K562 (cell line): ENCODE data around the gene ST7. TPM values are rescaled to one million over a fixed set of nuclear protein-coding genes. Genes with fewer than 3 reads are reported as not detected.

Source experiments
- CBFB ChIP-seq: sonication (generic); formaldehyde crosslinking; IDR thresholded peaks from 2 replicates; pipeline ENCODE4 v1.4.0; 2020; ENCODE audit warnings: mild to moderate bottlenecking, missing genetic modification reagents
- CBX1 ChIP-seq: sonication (generic); IDR thresholded peaks from 2 replicates; pipeline ENCODE4 v1.6.1; 2016; ENCODE audit warnings: antibody characterized with exemption, low read depth, mild to moderate bottlenecking
- FOXP1 ChIP-seq: sonication (generic); formaldehyde crosslinking; IDR thresholded peaks from 2 replicates; pipeline ENCODE4 v1.8.0; 2022; ENCODE audit warnings: mild to moderate bottlenecking, missing genetic modification reagents
- NCOR1 ChIP-seq: fragments of 450-650 bp; IDR thresholded peaks from 2 replicates; pipeline ENCODE4 v1.6.1; 2016; ENCODE audit warnings: mild to moderate bottlenecking, moderate library complexity
- NFATC3 ChIP-seq: fragments of 450-650 bp; IDR thresholded peaks from 2 replicates; pipeline ENCODE4 v1.6.1; 2017; ENCODE audit warnings: mild to moderate bottlenecking
- POLR3A ChIP-seq: IDR thresholded peaks from 2 replicates; pipeline ENCODE4 v1.6.1; 2011; ENCODE audit warnings: borderline replicate concordance, mild to moderate bottlenecking, moderate library complexity; ENCODE audit not compliant: insufficient read length, insufficient read depth; ENCODE audit errors: extremely low read depth
- ZHX1 ChIP-seq: fragments of 150-350 bp; conservative IDR thresholded peaks from 2 replicates; pipeline ENCODE4 v1.6.1; 2014; ENCODE audit warnings: low read length
- ZNF197 ChIP-seq: fragments of 200-800 bp; sonication (Bioruptor generic); IDR thresholded peaks from 2 replicates; pipeline ENCODE4 v1.6.1; 2016; ENCODE audit warnings: low read depth, missing genetic modification characterization, missing compliant biosample characterization
- ZNF407 ChIP-seq: fragments of 450-650 bp; IDR thresholded peaks from 2 replicates; pipeline ENCODE4 v1.6.1; 2016; ENCODE audit warnings: low read depth
- polyA plus RNA-seq, 8 experiments: library from polyadenylated mRNA; depleted of rRNA in 4 of 8; stranded (reverse) in 5 of 8; unstranded in 3 of 8; fragments of >200 nt; fragmentation: Nextera tagmentation in 2 of 8; fragmentation: Illumina TruSeq in 1 of 8; extraction: Ambion mirVana in 2 of 8; extraction: Trizol in 1 of 8; gene quantifications; 2 replicates each; pipeline versions ENCODE4 v1.2.1 to v1.2.3, GENCODE V29; 2011 to 2014; ENCODE audit warnings: inconsistent platforms in 1 of 8, missing spikeins in 1 of 8
- total RNA-seq, 7 experiments: library from RNA; depleted of rRNA in 6 of 7; stranded (reverse); fragments of >200 nt in 6 of 7; fragmentation: Illumina TruSeq in 2 of 7; extraction: Trizol in 2 of 7; gene quantifications; 2 replicates each; pipeline versions ENCODE4 v1.2.1 to v1.2.3, GENCODE V29; 2011 to 2021; ENCODE audit warnings: low replicate concordance in 1 of 7
- TF ChIP-seq, protein P1 (sequence below): fragments of 250-450 bp; sonication (Bioruptor Pico); IDR thresholded peaks from 2 replicates; pipeline ENCODE4 v1.9.0; 2021; ENCODE audit warnings: mild to moderate bottlenecking, inconsistent platforms
- TF ChIP-seq, protein P2 (sequence below), 3 experiments: IDR thresholded peaks in 2 of 3; conservative IDR thresholded peaks in 1 of 3; 2 replicates each; pipeline ENCODE4 v1.5.1; 2011 to 2012; ENCODE audit warnings: low read length in 3 of 3, mild to moderate bottlenecking in 3 of 3, control low read depth in 2 of 3, improper control_type of control experiment in 1 of 3, inconsistent platforms in 1 of 3, low read depth in 1 of 3, mixed read lengths in 1 of 3, moderate library complexity in 1 of 3; ENCODE audit not compliant: insufficient read depth in 2 of 3

ST7 gene
- total and polyA plus RNA-seq, 9 of the 15 experiments (the other 6 are each of a cell fraction or from before 2014, with no cell fraction given), result 23.9 to 56.3 (median 36.9) TPM

- TF ChIP-seq POLR3A, result no peak
- TF ChIP-seq, protein P1, sequence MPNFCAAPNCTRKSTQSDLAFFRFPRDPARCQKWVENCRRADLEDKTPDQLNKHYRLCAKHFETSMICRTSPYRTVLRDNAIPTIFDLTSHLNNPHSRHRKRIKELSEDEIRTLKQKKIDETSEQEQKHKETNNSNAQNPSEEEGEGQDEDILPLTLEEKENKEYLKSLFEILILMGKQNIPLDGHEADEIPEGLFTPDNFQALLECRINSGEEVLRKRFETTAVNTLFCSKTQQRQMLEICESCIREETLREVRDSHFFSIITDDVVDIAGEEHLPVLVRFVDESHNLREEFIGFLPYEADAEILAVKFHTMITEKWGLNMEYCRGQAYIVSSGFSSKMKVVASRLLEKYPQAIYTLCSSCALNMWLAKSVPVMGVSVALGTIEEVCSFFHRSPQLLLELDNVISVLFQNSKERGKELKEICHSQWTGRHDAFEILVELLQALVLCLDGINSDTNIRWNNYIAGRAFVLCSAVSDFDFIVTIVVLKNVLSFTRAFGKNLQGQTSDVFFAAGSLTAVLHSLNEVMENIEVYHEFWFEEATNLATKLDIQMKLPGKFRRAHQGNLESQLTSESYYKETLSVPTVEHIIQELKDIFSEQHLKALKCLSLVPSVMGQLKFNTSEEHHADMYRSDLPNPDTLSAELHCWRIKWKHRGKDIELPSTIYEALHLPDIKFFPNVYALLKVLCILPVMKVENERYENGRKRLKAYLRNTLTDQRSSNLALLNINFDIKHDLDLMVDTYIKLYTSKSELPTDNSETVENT, result no peak
- TF ChIP-seq NCOR1, result no peak
- no peak for TF ChIP-seq CBX1
- no peak for TF ChIP-seq NFATC3
- TF ChIP-seq ZNF197 (CRISPR knock-in tag), result no peak
- no peak for TF ChIP-seq CBFB (CRISPR knock-in tag)
- no peak for TF ChIP-seq ZHX1
- TF ChIP-seq, protein P2, sequence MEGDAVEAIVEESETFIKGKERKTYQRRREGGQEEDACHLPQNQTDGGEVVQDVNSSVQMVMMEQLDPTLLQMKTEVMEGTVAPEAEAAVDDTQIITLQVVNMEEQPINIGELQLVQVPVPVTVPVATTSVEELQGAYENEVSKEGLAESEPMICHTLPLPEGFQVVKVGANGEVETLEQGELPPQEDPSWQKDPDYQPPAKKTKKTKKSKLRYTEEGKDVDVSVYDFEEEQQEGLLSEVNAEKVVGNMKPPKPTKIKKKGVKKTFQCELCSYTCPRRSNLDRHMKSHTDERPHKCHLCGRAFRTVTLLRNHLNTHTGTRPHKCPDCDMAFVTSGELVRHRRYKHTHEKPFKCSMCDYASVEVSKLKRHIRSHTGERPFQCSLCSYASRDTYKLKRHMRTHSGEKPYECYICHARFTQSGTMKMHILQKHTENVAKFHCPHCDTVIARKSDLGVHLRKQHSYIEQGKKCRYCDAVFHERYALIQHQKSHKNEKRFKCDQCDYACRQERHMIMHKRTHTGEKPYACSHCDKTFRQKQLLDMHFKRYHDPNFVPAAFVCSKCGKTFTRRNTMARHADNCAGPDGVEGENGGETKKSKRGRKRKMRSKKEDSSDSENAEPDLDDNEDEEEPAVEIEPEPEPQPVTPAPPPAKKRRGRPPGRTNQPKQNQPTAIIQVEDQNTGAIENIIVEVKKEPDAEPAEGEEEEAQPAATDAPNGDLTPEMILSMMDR (IDR thresholded peaks at IDR 0.05 in 2 of 3, conservative IDR thresholded peaks at IDR 0.05 in 1 of 3; ENCODE audit: insufficient read depth in 2 of 3, low read depth in 1 of 3, low read length in 3 of 3), result no peak
- TF ChIP-seq FOXP1 (CRISPR knock-in tag), result no peak
- no peak for TF ChIP-seq ZNF407
Observed at GRCh38 chr7:116951366-116952292, 1.7 kb upstream of the ST7 start (continued).
